NB4 (cell line): Measurements from ENCODE around the gene KRTCAP2.

Source experiments
- DNase-seq: peaks from one replicate; pipeline ENCODE4 v3.0.0; 2010; ENCODE audit warnings: low read depth
- H3K4me3 ChIP-seq: one replicate; pipeline ENCODE4 v1.5.1; 2011; ENCODE audit warnings: mild to moderate bottlenecking, low read depth, low read length, moderate library complexity
- CTCF ChIP-seq: IDR thresholded peaks from one replicate; pipeline ENCODE4 v1.5.1; 2012; ENCODE audit warnings: low read depth, low read length
- MAX ChIP-seq: IDR thresholded peaks from 2 replicates; pipeline ENCODE4 v1.6.1; 2011; ENCODE audit warnings: low read depth, low read length
- MYC ChIP-seq: IDR thresholded peaks from 2 replicates; pipeline ENCODE4 v1.6.1; 2011; ENCODE audit warnings: low read depth, low read length
- POLR2A ChIP-seq: IDR thresholded peaks from 2 replicates; pipeline ENCODE4 v1.6.1; 2011; ENCODE audit warnings: mild to moderate bottlenecking; ENCODE audit not compliant: insufficient read length; ENCODE audit errors: extremely low read depth

Gene KRTCAP2

DNA sequence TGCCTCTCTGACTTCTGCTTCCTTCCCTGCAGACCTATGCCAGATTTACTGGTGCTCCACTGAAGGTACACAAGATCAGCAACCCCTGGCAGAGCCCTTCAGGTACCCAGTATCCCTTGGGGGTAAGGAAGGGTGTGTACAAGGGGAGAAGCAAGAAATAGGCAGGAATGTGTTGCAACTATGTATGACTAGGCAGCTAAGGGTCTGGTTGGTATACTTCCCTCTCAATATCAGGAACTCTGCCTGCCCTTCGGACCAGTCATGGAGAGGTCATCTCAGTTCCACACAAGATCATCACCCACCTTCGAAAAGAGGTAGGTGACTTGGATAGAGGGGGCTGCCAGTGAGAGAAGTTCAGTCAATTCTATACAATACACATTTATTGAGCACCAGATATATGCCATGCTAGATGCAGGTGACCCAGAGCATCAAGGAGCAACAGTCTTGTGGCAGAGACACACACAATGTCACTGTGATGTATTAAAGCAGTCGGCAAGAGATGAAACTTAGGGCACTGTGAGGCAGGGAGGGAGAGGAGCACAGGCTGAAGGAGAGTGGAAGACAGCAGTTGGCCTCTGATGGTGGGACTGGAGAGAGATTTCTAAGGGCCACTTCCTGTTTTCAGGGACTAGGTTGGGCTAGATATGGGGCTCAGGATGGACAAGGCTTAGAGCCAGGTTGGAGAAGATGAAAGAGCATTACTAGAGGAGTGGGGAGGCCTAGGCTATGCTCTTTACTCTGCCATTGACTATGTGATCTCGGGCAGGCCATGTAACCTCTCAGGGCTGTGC, 37.4 kb upstream of the KRTCAP2 start:
- peak overlapping the region; percentile 100 for H3K4me3 ChIP-seq
- TF ChIP-seq MAX (no peak), POLR2A (no peak), CTCF (no peak), MYC (no peak)
- DNase-seq: peak; percentile 55

DNA sequence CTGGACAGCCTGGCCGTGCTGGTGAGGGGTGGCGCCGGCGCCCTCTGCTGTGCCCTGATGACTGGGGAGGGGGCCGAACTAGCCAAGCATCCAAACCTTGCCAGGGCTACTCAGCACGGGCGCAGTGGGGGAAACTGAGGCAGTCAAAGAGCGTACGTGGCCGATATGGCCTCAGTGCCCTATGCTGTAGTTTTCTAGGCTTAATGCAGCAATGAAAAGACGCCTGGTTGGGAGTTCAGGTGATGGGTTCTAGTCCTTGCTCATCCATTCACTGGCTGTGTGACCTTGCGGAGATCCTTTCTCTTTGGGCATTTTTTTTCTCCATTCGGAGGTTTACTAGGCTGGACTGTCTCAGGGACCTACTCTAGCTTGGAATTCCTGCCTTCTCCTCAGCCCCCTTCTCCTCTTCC, 36.2 kb upstream of the KRTCAP2 start:
- DNase-seq: no peak
- no peak for TF ChIP-seq MAX
- TF ChIP-seq CTCF: no peak
- no peak for TF ChIP-seq POLR2A
- no peak for TF ChIP-seq MYC

GRCh38 chr1:155208541-155209311, 35.6 kb upstream of the KRTCAP2 start, which contains the start of gene MTX1:
Gene MTX1, plus strand, starts transcription at chr1:155208695. Its CDS starts 110 bp downstream, at chr1:155208805.
- H3K4me3 ChIP-seq: peak within 1 kb of the TSS; percentile 100
- DNase-seq: peak; percentile 93
- TF ChIP-seq CTCF (no peak), MYC (peak; percentile 53; the same call in 1 of the 2 replicates), POLR2A (no peak), MAX (peak; percentile 65; the same call in 1 of the 2 replicates)

More for the DNA sequence above, 36.2 kb upstream of the KRTCAP2 start:
- peak overlapping the region; percentile 100 for H3K4me3 ChIP-seq

DNA sequence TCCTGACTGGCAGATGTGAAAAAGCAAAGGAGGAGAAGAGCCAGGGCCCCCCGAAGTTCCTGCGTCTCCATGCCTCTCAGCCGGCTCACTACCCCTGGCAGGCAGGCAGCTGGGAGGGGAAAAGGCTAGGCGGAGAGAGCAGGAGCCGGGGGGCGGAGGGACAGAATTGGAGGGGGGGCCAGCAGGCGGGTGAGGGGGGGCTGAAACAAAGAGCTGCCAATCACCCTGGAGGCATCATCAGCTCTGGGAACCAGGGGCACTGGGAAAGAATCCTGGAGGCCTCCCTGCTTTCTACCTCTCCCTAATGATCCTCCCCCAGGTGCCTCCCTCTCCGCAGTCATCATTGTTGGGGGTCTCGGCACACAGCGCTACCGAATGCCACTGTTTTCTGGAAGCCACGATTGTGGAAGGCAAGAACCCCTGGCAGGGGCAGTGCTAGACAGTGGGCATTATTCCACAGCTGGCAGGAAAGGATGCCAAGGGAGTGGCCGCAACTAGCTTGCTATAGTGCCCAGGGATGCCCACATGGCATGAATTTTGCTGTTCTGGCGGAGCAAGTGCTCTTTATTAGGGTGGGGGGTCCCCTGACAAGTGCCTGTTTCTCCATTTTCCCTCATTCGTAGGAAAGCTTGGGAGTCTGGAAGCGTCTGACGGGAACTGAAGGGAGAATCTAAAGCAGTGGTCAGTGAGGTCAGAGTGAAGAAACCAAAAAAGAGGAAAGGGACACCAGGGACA, 34.9 kb upstream of the KRTCAP2 start, which contains the start of gene THBS3:
TSS of gene THBS3 (minus strand) at position 92 of the 735 bp plus-strand sequence. CDS start at position 71, 21 bp downstream.
- no peak for DNase-seq
- TF ChIP-seq MYC: no peak
- no peak for TF ChIP-seq MAX
- no peak for TF ChIP-seq POLR2A
- no peak for TF ChIP-seq CTCF

DNA sequence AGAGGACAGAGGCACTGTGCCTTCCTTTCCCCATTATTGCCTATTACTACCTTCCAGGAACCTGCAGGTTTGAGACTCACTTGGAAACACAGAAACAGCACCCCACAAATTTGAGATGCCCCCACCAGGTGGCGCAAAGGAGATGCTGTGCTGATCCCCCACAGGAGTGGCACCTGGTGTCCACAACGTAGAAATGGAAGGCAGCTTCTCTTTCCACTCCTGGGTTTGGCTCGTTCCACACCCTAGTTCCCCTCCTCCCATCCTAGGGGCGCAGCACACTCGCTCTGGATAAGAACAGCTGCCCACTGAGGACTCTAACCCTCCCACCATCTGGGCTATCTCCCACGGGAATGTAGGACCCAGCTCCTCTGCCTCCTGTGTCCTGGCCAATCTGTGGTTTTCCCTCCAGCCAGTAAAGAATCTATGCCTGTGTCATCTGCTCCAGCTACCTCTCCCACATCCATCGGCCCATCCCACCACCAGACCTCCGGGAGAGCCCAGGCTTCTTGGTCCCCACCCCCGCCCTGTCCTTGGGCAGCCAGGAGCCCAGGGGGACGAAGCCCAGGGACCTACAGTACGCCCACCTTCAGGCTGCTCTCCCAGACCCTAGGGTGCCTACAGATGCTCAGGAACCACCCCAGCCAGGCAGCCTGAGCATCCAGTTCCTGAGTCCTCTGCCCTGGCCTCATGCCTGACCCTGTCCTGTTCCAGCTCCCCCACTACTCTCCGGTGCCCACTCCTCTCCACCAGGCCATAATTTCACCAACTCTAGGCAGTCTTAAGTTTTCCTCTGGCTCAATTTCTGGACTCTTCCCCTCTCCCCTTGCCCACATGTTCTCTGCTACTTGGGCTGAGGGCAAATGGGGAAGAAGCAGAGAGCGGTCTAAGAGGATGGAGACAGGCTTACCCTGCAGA, 34.0 kb upstream of the KRTCAP2 start:
- peak; percentile 83 for DNase-seq
- H3K4me3 ChIP-seq: no peak overlapping the region
- peak; percentile 89 for TF ChIP-seq CTCF
- no peak for TF ChIP-seq MAX
- TF ChIP-seq MYC: peak; percentile 43; the same call in 1 of the 2 replicates
- no peak for TF ChIP-seq POLR2A

More for the DNA sequence above, 34.9 kb upstream of the KRTCAP2 start, which contains the start of gene THBS3:
- peak within 1 kb of the TSS; percentile 64 for H3K4me3 ChIP-seq
